ENCODE results near the gene DMPK. TPM values are rescaled to one million over a fixed set of nuclear protein-coding genes. Genes with fewer than 3 reads are reported as not detected.
"Not testable (repeated sequence)": the region's sequence is repeated elsewhere in the genome, so short reads cannot be mapped to it uniquely, and the experiment has no call there.

The DMPK gene
- total RNA-seq, 1 donor: 46.5 TPM

- no peak for TF ChIP-seq CTCF (IDR thresholded peaks at IDR 0.05; ENCODE audit: insufficient read depth, low read length)
- peak overlapping the region; percentile 95 for H3K4me3 ChIP-seq (ENCODE audit: low read depth, low read length)
- DNase-seq (ENCODE audit: low read depth): no peak
Observed at GRCh38 chr19:45729800-45730290, 52.4 kb downstream of the DMPK start.

GRCh38 chr19:45728683-45729082 is 53.6 kb downstream of the DMPK start:
- DNase-seq (ENCODE audit: low read depth); H3K4me3 ChIP-seq (ENCODE audit: low read depth, low read length): not testable (repeated sequence)

GRCh38 chr19:45720065-45720464 is 62.2 kb downstream of the DMPK start:
- not testable (repeated sequence) for DNase-seq (ENCODE audit: low read depth); H3K4me3 ChIP-seq (ENCODE audit: low read depth, low read length)

Other genes with a start within 250 kb of the DMPK start
- gene OPA3, start 197.7 kb downstream of the DMPK start, total RNA-seq (ENCODE audit: low replicate concordance): 8.8 and 9.6 TPM in 2 replicates
- 0.16 TPM in 1 of 2 replicates, not detected in the other for gene GPR4, start 180.3 kb downstream of the DMPK start, total RNA-seq (ENCODE audit: low replicate concordance)
- 9.9 and 23.4 TPM in 2 replicates for gene EML2, start 143.1 kb downstream of the DMPK start, total RNA-seq (ENCODE audit: low replicate concordance)
- gene GIPR, start 114.3 kb downstream of the DMPK start, total RNA-seq (ENCODE audit: low replicate concordance): 0.57 TPM in 1 of 2 replicates, not detected in the other
- gene SNRPD2, start 90.5 kb downstream of the DMPK start, total RNA-seq (ENCODE audit: low replicate concordance): 303 and 325 TPM in 2 replicates
- gene QPCTL, start 89.8 kb downstream of the DMPK start, total RNA-seq (ENCODE audit: low replicate concordance): 3.3 and 8.0 TPM in 2 replicates
- 6.6 and 6.8 TPM in 2 replicates for gene FBXO46, start 51.6 kb downstream of the DMPK start, total RNA-seq (ENCODE audit: low replicate concordance)
- gene MEIOSIN, start 49.1 kb downstream of the DMPK start, total RNA-seq (ENCODE audit: low replicate concordance): not detected in 2 replicates
- 9.5 and 16.4 TPM in 2 replicates for gene SIX5, start 13.2 kb downstream of the DMPK start, total RNA-seq (ENCODE audit: low replicate concordance)
- 28.6 and 41.4 TPM in 2 replicates for gene DMWD, start 10.4 kb upstream of the DMPK start, total RNA-seq (ENCODE audit: low replicate concordance)
- gene RSPH6A, start 32.8 kb upstream of the DMPK start, total RNA-seq (ENCODE audit: low replicate concordance): 0.18 TPM in 1 of 2 replicates, not detected in the other
- gene SYMPK, start 80.7 kb upstream of the DMPK start, total RNA-seq (ENCODE audit: low replicate concordance): 21.3 and 38.1 TPM in 2 replicates
- not detected in 2 replicates for gene FOXA3, start 81.8 kb upstream of the DMPK start, total RNA-seq (ENCODE audit: low replicate concordance)
- 21.3 and 25.7 TPM in 2 replicates for gene IRF2BP1, start 103.7 kb upstream of the DMPK start, total RNA-seq (ENCODE audit: low replicate concordance)
- 0.33 and 2.4 TPM in 2 replicates for gene MYPOP, start 120.1 kb upstream of the DMPK start, total RNA-seq (ENCODE audit: low replicate concordance)
- gene NANOS2, start 132.3 kb upstream of the DMPK start, total RNA-seq (ENCODE audit: low replicate concordance): not detected in 2 replicates
- gene NOVA2, start 191.4 kb upstream of the DMPK start, total RNA-seq (ENCODE audit: low replicate concordance): under 0.01 and 0.27 TPM in 2 replicates
- 5.4 and 5.7 TPM in 2 replicates for gene CCDC61, start 213.0 kb upstream of the DMPK start, total RNA-seq (ENCODE audit: low replicate concordance)
- gene PGLYRP1, start 240.6 kb upstream of the DMPK start, total RNA-seq (ENCODE audit: low replicate concordance): not detected in 2 replicates